Epithelial cell of esophagus (primary cell): ENCODE data around the gene GATAD2B.
A peak's percentile ranks its signal among the peaks of the same experiment; 100 is the strongest.

ENCODE experiments used
- DNase-seq: peaks from one replicate; pipeline ENCODE4 v3.0.0; 2010; ENCODE audit warnings: low read depth
- H3K4me3 ChIP-seq: 2 replicates; pipeline ENCODE4 v1.5.1; 2011; ENCODE audit warnings: mild to moderate bottlenecking, low read length, control low read depth
- TF ChIP-seq, protein P1 (sequence below): IDR thresholded peaks from 2 replicates; pipeline ENCODE4 v1.5.1; 2011; ENCODE audit warnings: low read depth, mild to moderate bottlenecking, low read length, control low read depth, inconsistent platforms; ENCODE audit not compliant: insufficient read depth; ENCODE audit errors: missing control alignments

Gene GATAD2B

DNA sequence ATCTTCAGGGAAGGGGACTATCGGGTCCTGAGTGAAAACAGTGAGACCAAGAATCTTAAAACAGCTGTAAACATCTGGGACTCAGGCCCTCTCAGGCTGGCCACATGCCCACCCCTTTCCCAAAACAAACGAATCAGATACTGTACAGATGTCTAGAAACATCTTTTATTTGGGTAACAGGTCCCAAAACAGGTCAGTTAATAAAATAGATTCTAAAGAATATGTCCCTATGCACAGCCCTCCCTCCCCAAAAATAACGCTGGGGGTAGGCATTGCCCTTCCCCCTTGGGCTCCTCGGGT, 36.1 kb upstream of the GATAD2B start:
- DNase-seq: no peak
- H3K4me3 ChIP-seq: peak overlapping the region; percentile 15
- TF ChIP-seq, protein P1, sequence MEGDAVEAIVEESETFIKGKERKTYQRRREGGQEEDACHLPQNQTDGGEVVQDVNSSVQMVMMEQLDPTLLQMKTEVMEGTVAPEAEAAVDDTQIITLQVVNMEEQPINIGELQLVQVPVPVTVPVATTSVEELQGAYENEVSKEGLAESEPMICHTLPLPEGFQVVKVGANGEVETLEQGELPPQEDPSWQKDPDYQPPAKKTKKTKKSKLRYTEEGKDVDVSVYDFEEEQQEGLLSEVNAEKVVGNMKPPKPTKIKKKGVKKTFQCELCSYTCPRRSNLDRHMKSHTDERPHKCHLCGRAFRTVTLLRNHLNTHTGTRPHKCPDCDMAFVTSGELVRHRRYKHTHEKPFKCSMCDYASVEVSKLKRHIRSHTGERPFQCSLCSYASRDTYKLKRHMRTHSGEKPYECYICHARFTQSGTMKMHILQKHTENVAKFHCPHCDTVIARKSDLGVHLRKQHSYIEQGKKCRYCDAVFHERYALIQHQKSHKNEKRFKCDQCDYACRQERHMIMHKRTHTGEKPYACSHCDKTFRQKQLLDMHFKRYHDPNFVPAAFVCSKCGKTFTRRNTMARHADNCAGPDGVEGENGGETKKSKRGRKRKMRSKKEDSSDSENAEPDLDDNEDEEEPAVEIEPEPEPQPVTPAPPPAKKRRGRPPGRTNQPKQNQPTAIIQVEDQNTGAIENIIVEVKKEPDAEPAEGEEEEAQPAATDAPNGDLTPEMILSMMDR: no peak

DNA sequence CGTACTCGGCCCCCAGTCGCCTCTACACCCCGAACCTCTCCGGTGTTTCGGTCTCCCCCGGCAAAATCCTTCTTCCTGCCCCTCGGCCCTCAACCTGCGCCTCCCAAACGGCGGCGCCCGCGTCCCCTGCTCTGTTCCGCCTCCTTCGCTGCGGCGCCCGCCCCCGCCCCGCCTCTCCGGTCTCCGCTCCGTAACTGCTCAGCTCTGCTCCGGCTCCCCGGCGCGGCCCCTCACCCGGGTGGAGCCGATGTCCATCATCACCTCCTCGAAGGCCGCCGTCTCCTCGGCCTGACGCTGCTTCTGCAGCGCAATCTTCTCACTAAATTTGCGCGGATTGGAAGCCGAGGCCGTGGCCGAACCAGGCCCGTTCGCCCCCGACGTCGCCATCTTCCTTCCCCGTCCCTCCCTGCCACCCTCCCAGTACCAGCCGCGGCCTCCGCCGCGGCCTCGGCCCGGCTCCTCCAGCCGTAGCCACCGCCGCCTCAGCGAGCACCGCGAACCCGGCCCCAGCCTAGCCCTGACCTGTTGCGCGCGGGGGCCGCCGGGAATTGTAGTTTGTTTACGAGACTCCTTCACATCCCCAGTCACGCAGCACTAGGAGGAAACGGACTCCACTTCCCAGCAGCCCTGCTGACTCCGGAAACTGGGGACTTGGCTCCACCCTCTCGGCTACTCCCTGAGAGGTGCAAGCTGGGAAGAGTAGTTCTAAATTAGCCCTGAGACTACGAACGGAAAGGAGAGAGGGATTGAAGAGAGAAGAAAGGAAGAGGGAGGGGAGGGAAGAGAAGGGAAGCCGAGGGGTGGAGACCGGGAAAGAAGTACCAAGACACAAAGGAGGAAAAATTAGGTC, 35.6 kb upstream of the GATAD2B start, which contains the start of gene CRTC2:
Gene CRTC2 (minus strand): TSS at position 502 of the 850 bp plus-strand sequence. CDS start 115 bp downstream, at position 387.
- peak; percentile 99 for DNase-seq
- TF ChIP-seq, protein P1: no peak
- H3K4me3 ChIP-seq: peak within 1 kb of the TSS; percentile 96

- peak overlapping the region; percentile 96 for H3K4me3 ChIP-seq
- no peak for DNase-seq
- TF ChIP-seq, protein P1: no peak
Observed at GRCh38 chr1:153957744-153958110, 35.0 kb upstream of the GATAD2B start.

- DNase-seq: no peak
- peak overlapping the region; percentile 96 for H3K4me3 ChIP-seq
- TF ChIP-seq, protein P1: no peak
Observed at GRCh38 chr1:153956997-153957715, 34.4 kb upstream of the GATAD2B start.

- H3K4me3 ChIP-seq: no peak overlapping the region
- TF ChIP-seq, protein P1: no peak
- DNase-seq: no peak
Observed at GRCh38 chr1:153954826-153955225, 32.1 kb upstream of the GATAD2B start.

- TF ChIP-seq, protein P1: no peak
- DNase-seq: no peak
- H3K4me3 ChIP-seq: no peak overlapping the region
Observed at GRCh38 chr1:153953859-153954365, 31.1 kb upstream of the GATAD2B start.

- H3K4me3 ChIP-seq: no peak overlapping the region
Observed at GRCh38 chr1:153951801-153952200, 29.0 kb upstream of the GATAD2B start.

More at GRCh38 chr1:153951801-153952200, 29.0 kb upstream of the GATAD2B start:
- TF ChIP-seq, protein P1: no peak
- DNase-seq: peak; percentile 60
